ENCODE results near the gene SIPA1.

DNA sequence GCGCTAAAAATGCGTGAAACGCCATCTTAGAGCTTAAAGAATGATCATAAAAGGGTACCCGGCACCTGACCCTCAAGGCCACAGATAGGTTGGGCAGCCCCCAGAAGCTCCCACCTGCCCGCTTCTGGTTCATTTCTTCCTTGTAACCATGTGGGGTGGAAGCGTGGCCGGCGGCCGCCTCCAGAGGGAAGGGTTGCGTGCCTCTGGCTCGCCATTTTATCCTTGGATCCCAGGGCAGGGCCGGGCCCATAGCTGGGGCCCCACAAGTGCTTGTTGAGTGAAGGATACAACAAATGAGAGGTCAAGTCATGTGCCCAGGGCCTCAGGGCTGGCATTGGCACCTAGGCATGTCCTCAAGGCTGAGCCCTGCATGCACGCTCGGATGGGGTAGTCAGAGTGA lies 16.4 kb upstream of the SIPA1 start:
- TF ChIP-seq, protein P1, sequence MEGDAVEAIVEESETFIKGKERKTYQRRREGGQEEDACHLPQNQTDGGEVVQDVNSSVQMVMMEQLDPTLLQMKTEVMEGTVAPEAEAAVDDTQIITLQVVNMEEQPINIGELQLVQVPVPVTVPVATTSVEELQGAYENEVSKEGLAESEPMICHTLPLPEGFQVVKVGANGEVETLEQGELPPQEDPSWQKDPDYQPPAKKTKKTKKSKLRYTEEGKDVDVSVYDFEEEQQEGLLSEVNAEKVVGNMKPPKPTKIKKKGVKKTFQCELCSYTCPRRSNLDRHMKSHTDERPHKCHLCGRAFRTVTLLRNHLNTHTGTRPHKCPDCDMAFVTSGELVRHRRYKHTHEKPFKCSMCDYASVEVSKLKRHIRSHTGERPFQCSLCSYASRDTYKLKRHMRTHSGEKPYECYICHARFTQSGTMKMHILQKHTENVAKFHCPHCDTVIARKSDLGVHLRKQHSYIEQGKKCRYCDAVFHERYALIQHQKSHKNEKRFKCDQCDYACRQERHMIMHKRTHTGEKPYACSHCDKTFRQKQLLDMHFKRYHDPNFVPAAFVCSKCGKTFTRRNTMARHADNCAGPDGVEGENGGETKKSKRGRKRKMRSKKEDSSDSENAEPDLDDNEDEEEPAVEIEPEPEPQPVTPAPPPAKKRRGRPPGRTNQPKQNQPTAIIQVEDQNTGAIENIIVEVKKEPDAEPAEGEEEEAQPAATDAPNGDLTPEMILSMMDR (IDR thresholded peaks at IDR 0.05): no peak
- TF ChIP-seq POLR2A (IDR thresholded peaks at IDR 0.05) (no peak), EP300 (IDR thresholded peaks at IDR 0.05) (no peak)

Data from ovary (tissue), 3 donors.